Skeletal muscle satellite cell (primary cell): ENCODE results near the gene SEMA3A.

Experiments
- H3K27me3 ChIP-seq: 2 replicates; pipeline ENCODE4 v1.7.0; 2013; ENCODE audit warnings: low read length; ENCODE audit not compliant: control insufficient read depth, insufficient read depth
- H3K36me3 ChIP-seq: 2 replicates; pipeline ENCODE4 v1.7.0; 2013; ENCODE audit warnings: mild to moderate bottlenecking, control low read depth, low read length; ENCODE audit not compliant: insufficient read depth
- H3K4me1 ChIP-seq: 2 replicates; pipeline ENCODE4 v1.7.0; 2013; ENCODE audit warnings: low read length; ENCODE audit not compliant: control insufficient read depth, insufficient read depth
- H3K4me2 ChIP-seq: 2 replicates; pipeline ENCODE4 v1.7.0; 2013; ENCODE audit warnings: mild to moderate bottlenecking, low read length
- H3K4me3 ChIP-seq: 2 replicates; pipeline ENCODE4 v1.7.0; 2013; ENCODE audit warnings: low read length
- H3K9ac ChIP-seq: 2 replicates; pipeline ENCODE4 v1.7.0; 2013; ENCODE audit warnings: mild to moderate bottlenecking, low read depth, low read length, moderate library complexity
- H3K9me3 ChIP-seq: replicated peaks from 2 replicates; pipeline ENCODE4 v1.7.0; 2013; ENCODE audit warnings: mild to moderate bottlenecking, control low read depth, low read length

The SEMA3A gene

DNA sequence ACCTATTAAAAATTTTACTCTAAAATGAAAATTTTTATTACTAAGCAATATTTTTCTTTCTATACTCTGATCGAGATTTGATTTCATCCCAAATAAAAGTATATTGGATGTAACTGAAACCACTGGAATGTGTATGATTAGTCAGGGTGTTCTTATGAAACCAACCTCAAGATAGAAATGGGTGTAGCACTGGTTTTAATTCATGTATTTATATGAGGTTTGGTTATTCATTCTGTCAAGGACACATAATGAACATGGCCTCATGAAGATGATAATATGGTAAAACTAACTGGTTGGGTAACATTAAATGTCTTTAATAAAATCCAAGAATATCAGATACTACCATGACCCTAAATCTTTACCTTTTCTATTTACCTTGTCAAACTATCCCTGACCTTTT, 197.7 kb downstream of the SEMA3A start:
- H3K4me1 ChIP-seq: peaks cover 2% of the 10 kb centered on the region
- H3K9me3 ChIP-seq: no peaks in the 10 kb centered on the region
- no peaks in the 10 kb centered on the region for H3K27me3 ChIP-seq
- H3K9ac ChIP-seq: no peak overlapping the region
- H3K4me3 ChIP-seq: no peak overlapping the region
- H3K4me2 ChIP-seq: no peak overlapping the region
- H3K36me3 ChIP-seq: no peaks in the 10 kb centered on the region

DNA sequence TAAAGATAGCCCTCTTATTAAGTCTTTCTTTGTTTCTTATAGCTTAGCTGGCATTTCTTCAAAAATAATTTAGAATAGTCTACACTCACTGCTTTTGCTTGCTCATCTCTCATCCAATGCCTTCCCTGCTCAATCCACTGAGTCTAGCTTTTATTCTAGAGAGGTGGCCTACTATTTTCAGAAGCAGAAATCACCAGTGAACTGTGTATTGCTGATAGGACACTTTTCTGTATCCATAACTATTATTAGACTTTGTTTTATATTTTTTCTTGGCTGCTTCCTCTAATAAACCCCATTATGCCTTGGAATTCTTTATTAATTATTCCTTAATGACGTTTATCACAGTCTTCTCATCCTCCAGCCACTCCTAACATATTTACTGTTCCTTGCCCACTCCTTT, 206.8 kb downstream of the SEMA3A start:
- no peak overlapping the region for H3K4me2 ChIP-seq
- no peak overlapping the region for H3K4me3 ChIP-seq
- H3K36me3 ChIP-seq: no peaks in the 10 kb centered on the region

DNA sequence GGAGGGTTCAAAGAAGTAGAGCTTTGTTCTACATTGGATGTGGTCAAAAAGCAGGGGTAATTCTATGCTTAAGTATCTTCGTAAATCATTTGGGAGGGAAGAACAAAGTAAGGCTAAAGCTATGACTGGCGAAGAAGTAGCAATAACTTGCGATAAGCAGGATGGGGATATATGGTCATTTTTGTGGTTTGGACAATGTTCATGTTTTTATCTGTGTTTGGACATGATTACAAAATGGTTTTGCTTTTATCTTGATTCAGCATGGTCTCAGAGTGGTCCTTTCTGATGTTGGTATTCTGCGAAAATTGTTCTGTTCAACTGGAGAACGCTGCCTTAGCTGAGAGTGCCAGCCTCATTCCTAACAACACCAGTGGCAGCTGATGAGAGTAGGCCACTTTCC, 208.8 kb downstream of the SEMA3A start:
- Histone ChIP-seq H3K4me1 (no peaks in the 10 kb centered on the region), H3K9ac (no peak overlapping the region), H3K4me2 (no peak overlapping the region), H3K27me3 (no peaks in the 10 kb centered on the region), H3K9me3 (no peaks in the 10 kb centered on the region), H3K4me3 (no peak overlapping the region), H3K36me3 (no peaks in the 10 kb centered on the region)

More for the DNA sequence above, 206.8 kb downstream of the SEMA3A start:
- H3K9ac ChIP-seq: no peak overlapping the region
- H3K9me3 ChIP-seq: no peaks in the 10 kb centered on the region
- H3K4me1 ChIP-seq: no peaks in the 10 kb centered on the region
- H3K27me3 ChIP-seq: no peaks in the 10 kb centered on the region

DNA sequence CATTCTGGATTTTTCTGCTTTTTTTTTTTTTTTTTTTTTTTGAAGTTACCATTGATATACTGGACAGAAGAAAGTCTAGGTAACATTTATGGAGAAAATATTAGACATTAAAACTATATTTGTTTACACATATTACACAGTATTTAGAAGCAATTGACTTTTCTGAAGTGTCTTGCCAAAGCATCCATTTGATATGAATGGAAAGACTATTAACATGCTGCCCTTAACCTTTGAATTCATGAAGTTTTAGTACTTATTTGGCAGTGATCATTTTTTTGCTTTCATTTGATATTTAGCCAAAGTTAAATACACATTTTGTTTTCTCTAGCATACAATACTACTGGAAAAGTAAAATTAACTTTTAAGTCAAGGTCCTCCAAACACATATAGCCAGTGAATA, 210.0 kb downstream of the SEMA3A start:
- no peaks in the 10 kb centered on the region for H3K9me3 ChIP-seq
- no peak overlapping the region for H3K4me2 ChIP-seq
- H3K9ac ChIP-seq: no peak overlapping the region
- no peaks in the 10 kb centered on the region for H3K4me1 ChIP-seq
- no peaks in the 10 kb centered on the region for H3K27me3 ChIP-seq
- H3K36me3 ChIP-seq: no peaks in the 10 kb centered on the region
- no peak overlapping the region for H3K4me3 ChIP-seq

DNA sequence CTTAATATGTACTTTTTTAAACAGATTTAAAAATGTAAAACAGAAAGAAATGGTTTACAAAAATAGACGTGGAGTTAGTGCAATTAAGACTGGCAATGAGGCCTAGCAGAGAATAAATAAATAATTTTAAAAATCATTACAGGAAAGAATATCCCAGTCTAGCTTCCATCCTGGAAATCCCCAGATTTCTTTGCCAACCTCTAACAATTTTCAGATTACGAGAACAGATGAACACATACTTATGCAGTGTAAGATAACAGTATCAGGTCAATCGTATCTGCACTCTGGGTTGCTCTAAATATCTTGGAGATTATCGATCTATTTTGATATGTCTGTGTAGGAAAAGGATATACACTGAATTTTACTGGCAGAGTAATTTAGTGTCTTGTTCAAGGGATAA, 210.5 kb downstream of the SEMA3A start:
- Histone ChIP-seq H3K4me2 (no peak overlapping the region), H3K27me3 (no peaks in the 10 kb centered on the region), H3K9ac (no peak overlapping the region), H3K4me3 (no peak overlapping the region), H3K9me3 (no peaks in the 10 kb centered on the region), H3K36me3 (no peaks in the 10 kb centered on the region), H3K4me1 (no peaks in the 10 kb centered on the region)

DNA sequence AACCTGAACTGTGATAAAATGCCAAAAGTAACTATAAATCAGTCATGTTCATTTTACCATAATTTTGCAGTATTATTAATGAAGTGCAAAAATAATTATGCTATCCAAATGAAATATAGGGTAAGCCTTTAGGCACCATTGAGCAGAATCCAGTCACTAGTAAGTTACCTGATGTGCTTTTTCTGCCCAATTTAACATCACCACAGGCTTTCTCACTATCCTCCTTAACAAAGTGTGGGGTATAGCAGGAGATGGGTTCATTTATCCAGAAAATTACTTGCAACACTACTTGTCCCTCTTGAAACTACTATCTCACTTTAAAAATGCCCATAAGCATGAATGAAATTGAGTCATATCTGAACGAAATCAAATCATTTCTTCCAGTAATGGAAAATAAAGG, 211.0 kb downstream of the SEMA3A start:
- Histone ChIP-seq H3K4me1 (no peaks in the 10 kb centered on the region), H3K9me3 (no peaks in the 10 kb centered on the region), H3K9ac (no peak overlapping the region), H3K36me3 (no peaks in the 10 kb centered on the region), H3K27me3 (no peaks in the 10 kb centered on the region), H3K4me2 (no peak overlapping the region), H3K4me3 (no peak overlapping the region)

DNA sequence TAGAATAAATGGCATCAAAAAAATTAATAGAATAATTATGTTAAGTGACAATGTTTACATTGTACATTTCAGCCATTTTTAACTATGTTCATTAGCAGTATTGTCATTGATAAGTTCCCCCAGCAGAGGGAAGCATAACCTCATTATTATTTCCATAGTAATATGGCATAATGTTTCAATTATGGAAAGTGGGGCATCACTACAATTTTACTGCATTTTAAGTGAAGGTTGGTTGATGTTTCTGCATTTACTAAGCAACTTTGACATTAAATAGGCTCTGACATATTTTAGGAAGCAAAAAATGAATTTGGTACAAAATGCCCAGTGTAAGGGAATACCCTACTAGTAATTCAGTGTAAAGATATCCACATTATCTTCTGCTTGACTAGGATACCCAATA, 218.3 kb downstream of the SEMA3A start:
- no peaks in the 10 kb centered on the region for H3K36me3 ChIP-seq
- H3K9me3 ChIP-seq: no peaks in the 10 kb centered on the region

DNA sequence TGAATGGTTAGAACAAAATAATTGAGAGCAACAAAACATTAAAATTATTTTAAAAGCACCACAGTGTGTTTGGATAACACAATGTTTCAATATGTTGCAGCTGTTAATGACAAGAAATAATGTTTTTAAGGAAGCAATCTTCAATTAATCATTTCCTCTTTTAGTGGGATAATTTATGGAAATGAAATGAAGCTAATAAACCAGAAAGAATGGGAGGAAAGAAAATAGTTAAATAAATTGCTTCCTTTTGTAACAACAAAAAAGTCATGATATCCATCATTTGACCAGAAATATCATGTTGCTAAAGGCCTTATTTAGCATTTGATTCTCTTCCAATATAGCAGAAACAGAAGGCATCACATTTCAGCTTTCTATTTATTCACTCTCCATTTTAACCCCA, 224.5 kb downstream of the SEMA3A start:
- no peak overlapping the region for H3K9ac ChIP-seq
- H3K4me1 ChIP-seq: no peaks in the 10 kb centered on the region
- no peak overlapping the region for H3K4me2 ChIP-seq
- H3K36me3 ChIP-seq: no peaks in the 10 kb centered on the region
- no peaks in the 10 kb centered on the region for H3K27me3 ChIP-seq
- H3K9me3 ChIP-seq: no peaks in the 10 kb centered on the region
- H3K4me3 ChIP-seq: no peak overlapping the region

More for the DNA sequence above, 218.3 kb downstream of the SEMA3A start:
- Histone ChIP-seq H3K27me3 (no peaks in the 10 kb centered on the region), H3K4me2 (no peak overlapping the region), H3K4me1 (no peaks in the 10 kb centered on the region), H3K9ac (no peak overlapping the region), H3K4me3 (no peak overlapping the region)

DNA sequence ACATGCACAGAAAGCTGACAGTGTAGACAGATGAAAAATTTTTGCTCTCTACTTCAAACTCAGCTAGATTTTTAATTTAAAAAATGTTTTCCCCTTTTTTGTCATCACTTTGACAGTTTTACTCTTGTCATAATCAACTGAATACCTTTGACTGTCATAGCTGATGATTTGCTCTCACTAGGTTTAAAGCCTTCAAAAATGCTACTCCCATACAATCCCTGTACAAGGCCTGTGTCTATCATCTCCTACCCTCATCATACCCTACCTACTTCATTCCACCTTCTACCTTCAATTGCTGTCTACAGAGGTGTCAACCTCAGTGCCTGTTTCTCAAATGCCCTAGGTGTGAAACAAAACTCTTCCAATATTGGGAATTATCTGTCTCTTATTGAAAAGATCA, 230.3 kb downstream of the SEMA3A start:
- Histone ChIP-seq H3K4me2 (no peak overlapping the region), H3K9ac (no peak overlapping the region), H3K27me3 (no peaks in the 10 kb centered on the region)

DNA sequence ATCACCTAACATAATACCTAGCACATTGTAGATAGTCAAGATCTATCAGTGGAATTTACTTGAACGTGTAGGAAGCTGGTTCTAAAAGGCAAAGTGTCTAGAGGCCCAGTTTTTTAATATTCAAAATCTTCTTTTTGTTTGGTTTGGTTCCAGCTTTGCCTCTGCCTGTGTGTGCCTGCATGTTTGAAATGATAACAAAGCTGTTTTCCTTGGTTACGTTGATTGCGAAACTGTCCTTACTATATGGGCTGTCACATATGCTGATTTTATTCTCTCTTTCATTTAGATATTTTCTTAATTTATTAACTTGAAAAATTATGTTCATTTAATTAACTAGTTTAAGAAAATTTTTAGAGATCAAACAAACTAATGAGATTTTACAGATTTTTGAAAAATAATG, 237.3 kb downstream of the SEMA3A start:
- H3K9ac ChIP-seq: no peak overlapping the region
- no peak overlapping the region for H3K4me3 ChIP-seq
- H3K4me1 ChIP-seq: no peaks in the 10 kb centered on the region
- H3K4me2 ChIP-seq: no peak overlapping the region
- H3K36me3 ChIP-seq: no peaks in the 10 kb centered on the region
- no peaks in the 10 kb centered on the region for H3K27me3 ChIP-seq
- no peaks in the 10 kb centered on the region for H3K9me3 ChIP-seq

More for the DNA sequence above, 230.3 kb downstream of the SEMA3A start:
- Histone ChIP-seq H3K4me1 (no peaks in the 10 kb centered on the region), H3K36me3 (no peaks in the 10 kb centered on the region), H3K9me3 (no peaks in the 10 kb centered on the region), H3K4me3 (no peak overlapping the region)

DNA sequence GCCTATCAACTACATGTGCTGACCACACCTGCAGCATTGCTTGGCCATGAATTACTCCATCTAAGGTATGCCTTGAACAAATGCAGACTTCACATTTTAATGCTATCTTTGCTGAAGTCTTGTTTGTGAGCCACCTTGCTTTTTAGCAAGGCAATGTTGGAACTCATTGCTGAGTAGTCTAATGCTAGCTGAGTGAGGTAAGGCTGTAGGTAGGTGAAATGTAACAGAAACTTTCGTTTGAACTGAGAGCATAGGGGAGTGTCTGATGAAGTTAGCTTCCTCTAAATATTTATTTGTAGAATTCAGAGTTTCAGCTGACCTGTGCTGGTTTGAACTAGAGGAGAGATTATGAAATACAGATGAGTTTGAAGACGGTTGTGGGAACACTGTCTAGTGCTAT, 238.5 kb downstream of the SEMA3A start:
- Histone ChIP-seq H3K9me3 (no peaks in the 10 kb centered on the region), H3K27me3 (no peaks in the 10 kb centered on the region), H3K4me3 (no peak overlapping the region), H3K9ac (no peak overlapping the region), H3K4me1 (no peaks in the 10 kb centered on the region), H3K36me3 (no peaks in the 10 kb centered on the region), H3K4me2 (no peak overlapping the region)

DNA sequence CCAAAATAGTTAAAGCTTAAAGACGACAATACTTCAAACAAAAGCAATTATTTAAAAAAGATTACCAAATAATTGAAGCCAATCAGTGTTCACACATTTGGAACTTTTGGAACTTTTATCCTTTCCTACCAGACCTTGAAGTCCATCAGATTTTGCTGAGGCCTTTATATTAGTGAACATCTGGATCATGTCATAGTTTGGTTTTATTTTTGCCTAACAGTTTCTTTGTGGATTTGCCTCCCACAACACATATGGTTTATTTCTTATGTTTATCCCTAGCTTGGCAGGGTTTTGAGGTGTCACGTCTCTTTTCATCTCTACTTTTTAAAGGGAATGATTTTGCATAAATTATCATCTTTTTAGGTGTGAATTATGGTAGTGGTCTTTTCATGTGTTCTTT, 242.4 kb downstream of the SEMA3A start:
- H3K36me3 ChIP-seq: no peaks in the 10 kb centered on the region
- H3K4me1 ChIP-seq: no peaks in the 10 kb centered on the region
- no peak overlapping the region for H3K4me2 ChIP-seq
- H3K9me3 ChIP-seq: no peaks in the 10 kb centered on the region
- H3K9ac ChIP-seq: no peak overlapping the region
- no peaks in the 10 kb centered on the region for H3K27me3 ChIP-seq
- no peak overlapping the region for H3K4me3 ChIP-seq
